Hematopoietic multipotent progenitor cell treated with erythropoietin and hydrocortisone succinate and interleukin-3 and kit ligand, for 8 days (in vitro differentiated cells): ENCODE results near the gene TRIM49.
"Not testable (repeated sequence)": the region's sequence is repeated elsewhere in the genome, so short reads cannot be mapped to it uniquely, and the experiment has no call there.

Experiments used
- DNase-seq: peaks from one replicate; pipeline ENCODE4 v3.0.0-alpha.2; 2015

The TRIM49 gene

GRCh38 chr11:89808475-89808874, at the start of gene TRIM49:
Gene TRIM49 (minus strand): TSS chr11:89808575. CDS start chr11:89804469, 4,106 bp downstream.
- DNase-seq = not testable (repeated sequence)

GRCh38 chr11:89826694-89827093, 18.3 kb upstream of the TRIM49 start:
- DNase-seq = not testable (repeated sequence)

GRCh38 chr11:89820008-89820407, 11.6 kb upstream of the TRIM49 start:
- DNase-seq = not testable (repeated sequence)

GRCh38 chr11:89813535-89813934, 5.2 kb upstream of the TRIM49 start:
- DNase-seq = not testable (repeated sequence)

GRCh38 chr11:89787506-89788063, 20.8 kb downstream of the TRIM49 start:
- not testable (repeated sequence) for DNase-seq

- DNase-seq = not testable (repeated sequence)
Observed at GRCh38 chr11:89785726-89786125, 22.6 kb downstream of the TRIM49 start.

GRCh38 chr11:89750822-89751221, 57.6 kb downstream of the TRIM49 start:
- DNase-seq = not testable (repeated sequence)
